Stimulated activated CD4-positive, alpha-beta T cell treated with anti-CD3 and anti-CD28 coated beads, Interleukin-15, amount 100 ng/mL, for 1 hour (primary cell): ENCODE results near the gene CFAP210.
"Not testable (repeated sequence)": the region's sequence is repeated elsewhere in the genome, so short reads cannot be mapped to it uniquely, and the experiment has no call there.

ENCODE experiments used
- DNase-seq, 2 donors: peaks; one replicate each; pipeline ENCODE4 v3.0.0-alpha.2; 2020; ENCODE audit warnings: low read depth in 1 of 2, low spot score in 1 of 2

CFAP210 gene

GRCh38 chr2:169620509-169620908 is 73.7 kb downstream of the CFAP210 start:
- DNase-seq = no peak

GRCh38 chr2:169619946-169620345 is 74.3 kb downstream of the CFAP210 start:
- no peak for DNase-seq

GRCh38 chr2:169615982-169616381 is 78.2 kb downstream of the CFAP210 start:
- not testable (repeated sequence) for DNase-seq

- no peak for DNase-seq
Observed at GRCh38 chr2:169613876-169614275, 80.3 kb downstream of the CFAP210 start.

GRCh38 chr2:169609264-169609663 is 84.9 kb downstream of the CFAP210 start:
- DNase-seq = no peak

- DNase-seq = no peak
Observed at GRCh38 chr2:169599568-169599967, 94.6 kb downstream of the CFAP210 start.

GRCh38 chr2:169598982-169599381 is 95.2 kb downstream of the CFAP210 start:
- DNase-seq = no peak

GRCh38 chr2:169596546-169596945 is 97.7 kb downstream of the CFAP210 start:
- not testable (repeated sequence) for DNase-seq
